Breast epithelium (tissue), 3 donors: Measurements from ENCODE around the gene PEMT.

ENCODE experiments used
- CTCF ChIP-seq, 3 donors: fragments of 450-650 bp; IDR thresholded peaks; one replicate each; pipeline ENCODE4 v1.5.1; 2016 to 2017; ENCODE audit warnings: antibody characterized with exemption in 3 of 3, mild to moderate bottlenecking in 3 of 3, moderate library complexity in 3 of 3
- POLR2AphosphoS5 ChIP-seq, 3 donors: sonication (generic); formaldehyde crosslinking; IDR thresholded peaks; one replicate each; pipeline ENCODE4 v1.6.1; 2017; ENCODE audit warnings: antibody characterized with exemption in 3 of 3

DNA sequence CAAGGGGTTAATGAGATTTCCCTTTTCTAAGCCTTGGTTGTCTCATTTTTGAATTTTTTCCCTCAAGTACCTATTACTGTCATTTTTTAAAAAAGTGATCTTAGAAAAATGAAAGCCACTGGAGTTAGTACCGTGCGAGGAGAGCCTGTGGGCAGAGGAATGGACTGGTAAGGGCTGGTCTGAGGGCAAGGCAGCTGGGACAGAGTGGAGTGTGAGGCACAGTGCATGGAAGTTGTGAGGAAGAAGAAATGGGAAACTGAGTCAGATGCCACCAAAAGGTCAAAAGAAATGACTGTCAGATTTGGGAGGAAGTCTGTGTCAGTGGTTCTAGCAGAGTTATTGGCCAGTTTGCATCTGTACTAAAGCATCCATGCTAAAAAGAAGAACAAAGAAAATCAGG lies 103.5 kb downstream of the PEMT start:
- TF ChIP-seq CTCF (IDR thresholded peaks at IDR 0.05): no peak
- TF ChIP-seq POLR2AphosphoS5 (IDR thresholded peaks at IDR 0.05): no peak
